22Rv1 (cell line): ENCODE measurements around the gene DIRAS3.

ENCODE experiments used
- ZFX ChIP-seq: fragments of 450-650 bp; IDR thresholded peaks from 2 replicates; pipeline ENCODE4 v1.6.1; 2017; ENCODE audit warnings: antibody characterized with exemption, borderline replicate concordance
- TF ChIP-seq, protein P1 (sequence below): fragments of 450-650 bp; IDR thresholded peaks from 2 replicates; pipeline ENCODE4 v1.5.1; 2017; ENCODE audit warnings: mild to moderate bottlenecking

DNA sequence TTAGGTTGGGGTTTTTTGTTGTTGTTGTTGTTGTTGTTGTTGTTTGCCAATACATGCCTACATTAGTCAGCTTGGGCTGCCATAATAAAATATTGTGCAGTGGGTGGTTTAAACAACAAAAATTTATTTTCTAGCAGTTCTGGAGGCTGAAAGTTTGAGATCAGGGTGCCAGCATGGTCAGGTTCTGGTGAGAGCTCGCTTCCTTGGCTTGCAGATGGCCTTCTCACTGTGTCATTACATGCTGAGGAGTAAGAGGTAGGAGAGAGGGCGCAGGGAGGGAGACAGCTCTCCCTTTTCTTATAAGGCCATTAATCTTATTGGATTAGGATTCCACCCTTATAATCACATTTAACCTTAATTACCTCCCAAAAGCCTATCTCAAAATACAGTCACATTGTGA, 52.7 kb downstream of the DIRAS3 start:
- TF ChIP-seq, protein P1, sequence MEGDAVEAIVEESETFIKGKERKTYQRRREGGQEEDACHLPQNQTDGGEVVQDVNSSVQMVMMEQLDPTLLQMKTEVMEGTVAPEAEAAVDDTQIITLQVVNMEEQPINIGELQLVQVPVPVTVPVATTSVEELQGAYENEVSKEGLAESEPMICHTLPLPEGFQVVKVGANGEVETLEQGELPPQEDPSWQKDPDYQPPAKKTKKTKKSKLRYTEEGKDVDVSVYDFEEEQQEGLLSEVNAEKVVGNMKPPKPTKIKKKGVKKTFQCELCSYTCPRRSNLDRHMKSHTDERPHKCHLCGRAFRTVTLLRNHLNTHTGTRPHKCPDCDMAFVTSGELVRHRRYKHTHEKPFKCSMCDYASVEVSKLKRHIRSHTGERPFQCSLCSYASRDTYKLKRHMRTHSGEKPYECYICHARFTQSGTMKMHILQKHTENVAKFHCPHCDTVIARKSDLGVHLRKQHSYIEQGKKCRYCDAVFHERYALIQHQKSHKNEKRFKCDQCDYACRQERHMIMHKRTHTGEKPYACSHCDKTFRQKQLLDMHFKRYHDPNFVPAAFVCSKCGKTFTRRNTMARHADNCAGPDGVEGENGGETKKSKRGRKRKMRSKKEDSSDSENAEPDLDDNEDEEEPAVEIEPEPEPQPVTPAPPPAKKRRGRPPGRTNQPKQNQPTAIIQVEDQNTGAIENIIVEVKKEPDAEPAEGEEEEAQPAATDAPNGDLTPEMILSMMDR: no peak
- no peak for TF ChIP-seq ZFX
